Testis (tissue), 5 donors: Measurements from ENCODE around the gene MTF1. TPM values are rescaled to one million over a fixed set of nuclear protein-coding genes. Genes with fewer than 3 reads are reported as not detected.
"Not testable (repeated sequence)": the region's sequence is repeated elsewhere in the genome, so short reads cannot be mapped to it uniquely, and the experiment has no call there.

Experiments used
- DNase-seq: peaks from one replicate; pipeline ENCODE4 v3.0.0-alpha.2; 2019
- H3K27ac ChIP-seq, 2 donors: fragments of 200-600 bp; sonication (generic); one replicate each; pipeline ENCODE4 v1.5.1; 2019
- H3K27me3 ChIP-seq: fragments of 200-600 bp; sonication (generic); one replicate; pipeline ENCODE4 v1.5.1; 2019
- H3K36me3 ChIP-seq: fragments of 200-600 bp; sonication (generic); one replicate; pipeline ENCODE4 v1.5.1; 2017; ENCODE audit warnings: low read depth; ENCODE audit errors: missing control alignments
- H3K4me1 ChIP-seq: fragments of 200-600 bp; sonication (generic); one replicate; pipeline ENCODE4 v1.5.1; 2019
- H3K4me3 ChIP-seq, 2 donors: fragments of 200-600 bp; sonication (generic); one replicate each; pipeline ENCODE4 v1.5.1; 2017 to 2019
- H3K9me3 ChIP-seq: fragments of 200-600 bp; sonication (generic); one replicate; pipeline ENCODE4 v1.5.1; 2017
- CTCF ChIP-seq, 3 experiments: fragments of 450-650 bp in 2 of 3; fragments of 200-600 bp in 1 of 3; sonication (generic) in 1 of 3; IDR thresholded peaks; one replicate each; pipeline ENCODE4 v1.5.1; 2016 to 2019; ENCODE audit warnings: antibody characterized with exemption in 3 of 3, mild to moderate bottlenecking in 2 of 3, moderate library complexity in 1 of 3
- POLR2A ChIP-seq: fragments of 450-650 bp; IDR thresholded peaks from one replicate; pipeline ENCODE4 v1.6.1; 2017; ENCODE audit warnings: antibody characterized with exemption, mild to moderate bottlenecking, moderate library complexity
- WGBS, 2 donors: methylation state at CpG; one replicate each; pipeline ENCODE4 v1.1.5; 2018; 5-methylcytosine and 5-hydroxymethylcytosine counted together
- intact Hi-C: fragments of 100-400 bp; cut with DNase I; formaldehyde crosslinking; loops from one replicate; pipeline ENCODE4 v1.15.1; 2023; ENCODE audit warnings: low total_unique reads
- long read RNA-seq, 2 donors: transcript quantifications; one replicate each; lab custom pipeline, GENCODE V29; 2026
- polyA plus RNA-seq: library from polyadenylated mRNA; stranded (reverse); fragments of 350-450 nt; fragmentation: Illumina TruSeq; extraction: RNeasy Lipid Tissue Mini Kit (QIAGEN cat#74804); gene quantifications from one replicate; pipeline ENCODE4 v1.2.3, GENCODE V29; 2014; ENCODE audit warnings: low read depth, low replicate concordance; ENCODE audit not compliant: insufficient read depth
- total RNA-seq, 2 donors: library from RNA; depleted of rRNA; stranded (reverse); fragments of >200 nt; gene quantifications; one replicate each; pipeline ENCODE4 v1.2.3, GENCODE V29; 2016

MTF1 gene
- total RNA-seq = 10 to 100 TPM; 12.8 to 16.8 TPM
- 35.9 TPM for polyA plus RNA-seq
- long read RNA-seq, donor 1, full-length matches to known transcripts = 2 of 2 reads
- long read RNA-seq, donor 1, partial matches to known transcripts = 0 of 2 reads
- long read RNA-seq, donor 1, other reads (novel, unspliced or antisense) = 0 of 2 reads
- long read RNA-seq, donor 2 = 0 reads

- Histone ChIP-seq H3K27me3 (no peaks in the 10 kb centered on the region), H3K4me1 (peaks cover 13% of the 10 kb centered on the region), H3K27ac (peak within 1 kb of the TSS; percentile 85 to 90), H3K4me3 (peak within 1 kb of the TSS; percentile 70 to 94), H3K9me3 (no peaks in the 10 kb centered on the region), H3K36me3 (no peaks in the 10 kb centered on the region)
- TF ChIP-seq CTCF (IDR thresholded peaks at IDR 0.05) (peak; percentile 89 to 94 (median 92)), POLR2A (peak; percentile 41)
- intact Hi-C loops = no loop called here
- DNase-seq = peak; percentile 98
- 0 to 2% methylated on average over 13 to 60 of the region's 61 CpGs for WGBS, 2 donors
Measured at GRCh38 chr1:37859507-37860345, at the start of gene MTF1. MTF1 (minus strand) TSS chr1:37859592; CDS start chr1:37857658, 1,934 bp downstream.

- H3K27me3 ChIP-seq, intact Hi-C loops, DNase-seq, H3K4me1 ChIP-seq, H3K4me3 ChIP-seq, H3K27ac ChIP-seq, H3K9me3 ChIP-seq, H3K36me3 ChIP-seq: not testable (repeated sequence)
- WGBS, 2 donors = 93 to 96% methylated on average over 10 of the region's 10 CpGs
Measured at GRCh38 chr1:37908531-37908930, 49.1 kb upstream of the MTF1 start.

- intact Hi-C loops, H3K9me3 ChIP-seq, H3K27ac ChIP-seq, H3K27me3 ChIP-seq, H3K4me3 ChIP-seq, DNase-seq, H3K4me1 ChIP-seq, H3K36me3 ChIP-seq: not testable (repeated sequence)
- 89 to 92% methylated on average over 6 of the region's 6 CpGs for WGBS, 2 donors
Measured at GRCh38 chr1:37907416-37908125, 48.2 kb upstream of the MTF1 start.

GRCh38 chr1:37906591-37906990 is 47.2 kb upstream of the MTF1 start:
- H3K27me3 ChIP-seq, intact Hi-C loops, H3K4me1 ChIP-seq, H3K9me3 ChIP-seq, H3K27ac ChIP-seq, H3K4me3 ChIP-seq, DNase-seq, H3K36me3 ChIP-seq: not testable (repeated sequence)
- WGBS, 2 donors = 92 to 93% methylated on average over 3 of the region's 3 CpGs

- Histone ChIP-seq H3K4me3 (no peak overlapping the region), H3K9me3 (no peaks in the 10 kb centered on the region), H3K27ac (no peak overlapping the region), H3K36me3 (no peaks in the 10 kb centered on the region), H3K27me3 (no peaks in the 10 kb centered on the region), H3K4me1 (no peaks in the 10 kb centered on the region)
- DNase-seq = no peak
- 96 to 100% methylated on average over 1 of the region's 1 CpG for WGBS, 2 donors
- intact Hi-C loops = no loop called here
- TF ChIP-seq POLR2A = no peak
Measured at GRCh38 chr1:37905727-37906126, 46.3 kb upstream of the MTF1 start.

GRCh38 chr1:37903921-37904320 is 44.5 kb upstream of the MTF1 start:
- WGBS, 2 donors = 93 to 94% methylated on average over 6 of the region's 6 CpGs
- intact Hi-C loops, H3K36me3 ChIP-seq, DNase-seq, H3K4me1 ChIP-seq, H3K27me3 ChIP-seq, H3K4me3 ChIP-seq, H3K9me3 ChIP-seq, H3K27ac ChIP-seq: not testable (repeated sequence)

- intact Hi-C loops = no loop called here
- TF ChIP-seq POLR2A = no peak
- TF ChIP-seq CTCF (IDR thresholded peaks at IDR 0.05) = no peak
- DNase-seq = no peak
- H3K9me3 ChIP-seq = no peaks in the 10 kb centered on the region
- H3K36me3 ChIP-seq = no peaks in the 10 kb centered on the region
- no peak overlapping the region for H3K4me3 ChIP-seq
- 82 to 85% methylated on average over 5 of the region's 5 CpGs for WGBS, 2 donors
- H3K27me3 ChIP-seq = no peaks in the 10 kb centered on the region
- H3K4me1 ChIP-seq = no peaks in the 10 kb centered on the region
- H3K27ac ChIP-seq = no peak overlapping the region
Measured at GRCh38 chr1:37902983-37903382, 43.6 kb upstream of the MTF1 start.
